CD14-positive monocyte (primary cell): ENCODE data around the gene GCNA. TPM values are rescaled to one million over a fixed set of nuclear protein-coding genes. Genes with fewer than 3 reads are reported as not detected.

ENCODE experiments used
- DNase-seq, 3 donors: peaks; one replicate each; pipeline ENCODE4 v3.0.0-alpha.2; 2011 to 2022
- H2AFZ ChIP-seq: 2 replicates; pipeline ENCODE4 v1.6.0; 2012; ENCODE audit warnings: mild to moderate bottlenecking, low read depth, low read length, inconsistent platforms; ENCODE audit not compliant: insufficient read depth, poor library complexity, severe bottlenecking
- H3K27ac ChIP-seq, 2 donors: 1 replicate in 1 of 2; 2 replicates in 1 of 2; pipeline ENCODE4 v1.5.1; 2012 to 2013; ENCODE audit warnings: low read length in 2 of 2, control low read depth in 1 of 2, inconsistent platforms in 1 of 2, low read depth in 1 of 2, mild to moderate bottlenecking in 1 of 2
- H3K27me3 ChIP-seq, 2 donors: one replicate each; pipeline versions ENCODE4 v1.6.0 to v1.6.1; 2011 to 2013; ENCODE audit warnings: low read length in 2 of 2; ENCODE audit not compliant: control insufficient read depth in 2 of 2, insufficient read depth in 2 of 2
- H3K36me3 ChIP-seq, 2 donors: replicated peaks in 1 of 2; 1 replicate in 1 of 2; 2 replicates in 1 of 2; pipeline versions ENCODE4 v1.5.1 to v1.6.1; 2012 to 2013; ENCODE audit warnings: low read length in 2 of 2, control low read depth in 1 of 2, inconsistent platforms in 1 of 2, mild to moderate bottlenecking in 1 of 2; ENCODE audit not compliant: insufficient read depth in 2 of 2, control insufficient read depth in 1 of 2
- H3K4me1 ChIP-seq, 2 donors: 1 replicate in 1 of 2; 2 replicates in 1 of 2; pipeline versions ENCODE4 v1.5.1 to v1.6.1; 2012 to 2013; ENCODE audit warnings: low read length in 2 of 2, control low read depth in 1 of 2, inconsistent platforms in 1 of 2, mild to moderate bottlenecking in 1 of 2, moderate library complexity in 1 of 2; ENCODE audit not compliant: insufficient read depth in 2 of 2, control insufficient read depth in 1 of 2
- H3K4me2 ChIP-seq: replicated peaks from 2 replicates; pipeline ENCODE3; 2012; ENCODE audit warnings: low read length, moderate library complexity, mild to moderate bottlenecking; ENCODE audit not compliant: poor library complexity, severe bottlenecking; ENCODE audit errors: extremely low read depth
- H3K4me3 ChIP-seq, 3 experiments: fragments of 200-600 bp in 1 of 3; sonication (generic) in 1 of 3; replicated peaks in 1 of 3; 1 replicate in 2 of 3; 2 replicates in 1 of 3; pipeline ENCODE4 v1.5.1; 2011 to 2013; ENCODE audit warnings: low read length in 3 of 3, mild to moderate bottlenecking in 3 of 3, control low read depth in 2 of 3, low read depth in 2 of 3, inconsistent platforms in 1 of 3, moderate library complexity in 1 of 3
- H3K79me2 ChIP-seq: 2 replicates; pipeline ENCODE4 v1.6.0; 2012; ENCODE audit warnings: mild to moderate bottlenecking, control low read depth, inconsistent platforms, low read length, moderate library complexity; ENCODE audit not compliant: insufficient read depth
- H3K9ac ChIP-seq: 2 replicates; pipeline ENCODE4 v1.6.0; 2017; ENCODE audit warnings: low read length, mild to moderate bottlenecking; ENCODE audit not compliant: insufficient read depth, poor library complexity, severe bottlenecking
- H3K9me3 ChIP-seq, 2 donors: replicated peaks in 1 of 2; 1 replicate in 1 of 2; 2 replicates in 1 of 2; pipeline versions ENCODE4 v1.5.1 to v1.6.1; 2012 to 2013; ENCODE audit warnings: low read length in 2 of 2, control low read depth in 1 of 2; ENCODE audit not compliant: control insufficient read depth in 1 of 2, insufficient read depth in 1 of 2
- H4K20me1 ChIP-seq: 2 replicates; pipeline ENCODE4 v1.6.0; 2012; ENCODE audit warnings: mild to moderate bottlenecking, low read length, control low read depth, moderate library complexity; ENCODE audit not compliant: insufficient read depth
- H3K27ac Mint-ChIP-seq, 7 donors: one replicate each; pipeline ENCODE4 v1.8.0; 2020; ENCODE audit warnings: mild to moderate bottlenecking in 7 of 7, mixed read lengths in 7 of 7, moderate library complexity in 6 of 7, inconsistent platforms in 2 of 7
- H3K27me3 Mint-ChIP-seq, 3 donors: one replicate each; pipeline ENCODE4 v1.8.0; 2021 to 2022; ENCODE audit warnings: low read depth in 3 of 3, mild to moderate bottlenecking in 3 of 3, mixed read lengths in 3 of 3, moderate library complexity in 3 of 3, inconsistent platforms in 1 of 3
- H3K36me3 Mint-ChIP-seq, 2 donors: one replicate each; pipeline ENCODE4 v1.8.0; 2020; ENCODE audit warnings: mixed read lengths in 2 of 2, inconsistent platforms in 1 of 2, mild to moderate bottlenecking in 1 of 2
- H3K4me1 Mint-ChIP-seq: one replicate; pipeline ENCODE4 v1.8.0; 2020; ENCODE audit warnings: mild to moderate bottlenecking, mixed read lengths
- H3K4me3 Mint-ChIP-seq, 2 donors: one replicate each; pipeline ENCODE4 v1.8.0; 2020; ENCODE audit warnings: mild to moderate bottlenecking in 2 of 2, mixed read lengths in 2 of 2, moderate library complexity in 1 of 2
- H3K9me3 Mint-ChIP-seq, 7 donors: one replicate each; pipeline ENCODE4 v1.8.0; 2020 to 2022; ENCODE audit warnings: mixed read lengths in 7 of 7, mild to moderate bottlenecking in 6 of 7, moderate library complexity in 6 of 7, inconsistent platforms in 2 of 7
- CTCF ChIP-seq: fragments of 200-600 bp; IDR thresholded peaks from one replicate; pipeline ENCODE4 v1.8.0; 2022; ENCODE audit warnings: antibody characterized with exemption, mild to moderate bottlenecking
- WGBS: methylation state at CpG from one replicate; pipeline ENCODE4 v1.1.5; 2013; ENCODE audit warnings: missing lambda C conversion rate; ENCODE audit not compliant: insufficient coverage; 5-methylcytosine and 5-hydroxymethylcytosine counted together
- intact Hi-C, 2 donors: fragments of 100-400 bp; cut with micrococcal nuclease; formaldehyde crosslinking; loops; one replicate each; pipeline versions ENCODE4 v1.15.0 to v1.15.1; 2023
- polyA plus RNA-seq, 3 donors: library from polyadenylated mRNA; depleted of rRNA in 1 of 3; unstranded in 2 of 3; stranded (reverse) in 1 of 3; fragments of 300-500 nt in 2 of 3; fragments of >200 nt in 1 of 3; fragmentation: Illumina TruSeq in 2 of 3; gene quantifications; 1 replicate in 2 of 3; 2 replicates in 1 of 3; pipeline ENCODE4 v1.2.3, GENCODE V29; 2012 to 2021

GCNA gene
- polyA plus RNA-seq, 3 donors = 0.26 to 4.7 (median 0.27) TPM

- 100% methylated on average over 3 of the region's 7 CpGs for WGBS
- peak overlapping the region in 2 of 7 donors; percentile 63 to 78 for H3K27ac Mint-ChIP-seq
- no peak for DNase-seq
Observed at GRCh38 chrX:71545364-71545763, 32.9 kb upstream of the GCNA start.

GRCh38 chrX:71546879-71547278, 31.4 kb upstream of the GCNA start:
- peaks cover 79% of the 10 kb centered on the region for H3K79me2 ChIP-seq
- H3K27me3 ChIP-seq = no peaks in the 10 kb centered on the region
- TF ChIP-seq CTCF = no peak
- intact Hi-C loops = loop anchor here in 1 of 2 donors (10.0 kb wide), 1 partner anchor 52 kb away; no protein-coding TSS in a partner anchor
- peaks cover 87% of the 10 kb centered on the region for H4K20me1 ChIP-seq
- H3K27ac Mint-ChIP-seq = peak overlapping the region in 2 of 7 donors; percentile 21 to 66
- peaks cover 28% of the 10 kb centered on the region for H3K4me1 Mint-ChIP-seq
- H3K4me1 ChIP-seq = peaks cover 28 to 30% of the 10 kb centered on the region in 2 donors
- peaks cover 0 to 2% (median 0%) of the 10 kb centered on the region in 7 donors for H3K9me3 Mint-ChIP-seq
- peak in 2 of 3 donors; percentile 11 to 18 for DNase-seq
- no peak overlapping the region for H2AFZ ChIP-seq
- no peaks in the 10 kb centered on the region for H3K9me3 ChIP-seq
- no CpG with 5 or more reads among the region's 13 CpGs for WGBS
- H3K4me2 ChIP-seq = no peak overlapping the region
- peaks cover 0 to 4% (median 0%) of the 10 kb centered on the region in 3 donors for H3K27me3 Mint-ChIP-seq
- no peak overlapping the region for H3K4me3 Mint-ChIP-seq
- peaks cover 36 to 47% of the 10 kb centered on the region in 2 donors for H3K36me3 Mint-ChIP-seq
- no peak overlapping the region for H3K9ac ChIP-seq
- H3K27ac ChIP-seq = peak overlapping the region in 1 of 2 donors; percentile 31
- H3K4me3 ChIP-seq = no peak overlapping the region
- peaks cover 43 to 60% of the 10 kb centered on the region in 2 donors for H3K36me3 ChIP-seq

More at GRCh38 chrX:71545364-71545763, 32.9 kb upstream of the GCNA start:
- Histone ChIP-seq H3K9ac (no peak overlapping the region), H3K4me1 (peaks cover 39 to 40% of the 10 kb centered on the region in 2 donors), H2AFZ (no peak overlapping the region), H3K79me2 (peaks cover 74% of the 10 kb centered on the region), H3K9me3 (no peaks in the 10 kb centered on the region), H4K20me1 (peaks cover 85% of the 10 kb centered on the region), H3K27me3 (no peaks in the 10 kb centered on the region), H3K27ac (no peak overlapping the region), H3K36me3 (peaks cover 43 to 52% of the 10 kb centered on the region in 2 donors), H3K4me3 (no peak overlapping the region), H3K4me2 (no peak overlapping the region)
- no peaks in the 10 kb centered on the region for H3K9me3 Mint-ChIP-seq
- no peak overlapping the region for H3K4me3 Mint-ChIP-seq
- intact Hi-C loops = loop anchor here in 1 of 2 donors (10.0 kb wide), 1 partner anchor 51 kb away; no protein-coding TSS in a partner anchor
- no peak for TF ChIP-seq CTCF
- peaks cover 36% of the 10 kb centered on the region for H3K4me1 Mint-ChIP-seq
- H3K27me3 Mint-ChIP-seq = peaks cover 0 to 4% (median 0%) of the 10 kb centered on the region in 3 donors
- peaks cover 36 to 41% of the 10 kb centered on the region in 2 donors for H3K36me3 Mint-ChIP-seq
